ENCODE results near the gene COPG1. TPM values are rescaled to one million over a fixed set of nuclear protein-coding genes. Genes with fewer than 3 reads are reported as not detected.
"Not testable (repeated sequence)": the region's sequence is repeated elsewhere in the genome, so short reads cannot be mapped to it uniquely, and the experiment has no call there.

COPG1 gene
- total RNA-seq, 6 experiments from 2014 or later: 316 to 393 (median 342) TPM

- Mint-ChIP-seq H3K4me3 (no peak overlapping the region), H3K9me3 (no peaks in the 10 kb centered on the region), H3K36me3 (ENCODE audit: low read depth) (peaks cover 58% of the 10 kb centered on the region), H3K4me1 (ENCODE audit: low read depth) (peaks cover 28% of the 10 kb centered on the region), H3K27me3 (ENCODE audit: insufficient read depth) (no peaks in the 10 kb centered on the region; the same call in none of the 2 replicates), H3K27ac (no peak overlapping the region)
- no peak for TF ChIP-seq CTCF (IDR thresholded peaks at IDR 0.05)
- no peak for DNase-seq
These were observed 12.5 kb downstream of the COPG1 start for GRCh38 chr3:129261894-129262293.

GRCh38 chr3:129263161-129263910 is 13.9 kb downstream of the COPG1 start:
- peaks cover 62% of the 10 kb centered on the region for H3K36me3 Mint-ChIP-seq (ENCODE audit: low read depth)
- no peaks in the 10 kb centered on the region; the same call in none of the 2 replicates for H3K27me3 Mint-ChIP-seq (ENCODE audit: insufficient read depth)
- H3K4me1 Mint-ChIP-seq (ENCODE audit: low read depth): peaks cover 28% of the 10 kb centered on the region
- no peak for DNase-seq
- TF ChIP-seq CTCF (IDR thresholded peaks at IDR 0.05): no peak
- H3K27ac Mint-ChIP-seq: peak overlapping the region; percentile 37; the same call in 1 of the 2 replicates
- no peak overlapping the region for H3K4me3 Mint-ChIP-seq
- no peaks in the 10 kb centered on the region for H3K9me3 Mint-ChIP-seq

GRCh38 chr3:129264994-129265393 is 15.6 kb downstream of the COPG1 start:
- not testable (repeated sequence) for H3K27me3 Mint-ChIP-seq (ENCODE audit: insufficient read depth); H3K9me3 Mint-ChIP-seq; DNase-seq; H3K4me3 Mint-ChIP-seq; H3K27ac Mint-ChIP-seq
- H3K36me3 Mint-ChIP-seq (ENCODE audit: low read depth): peaks cover 63% of the 10 kb centered on the region
- H3K4me1 Mint-ChIP-seq (ENCODE audit: low read depth): peaks cover 28% of the 10 kb centered on the region

- Mint-ChIP-seq H3K4me1 (ENCODE audit: low read depth) (peaks cover 24% of the 10 kb centered on the region), H3K9me3 (no peaks in the 10 kb centered on the region), H3K36me3 (ENCODE audit: low read depth) (peaks cover 62% of the 10 kb centered on the region), H3K27me3 (ENCODE audit: insufficient read depth) (no peaks in the 10 kb centered on the region; the same call in none of the 2 replicates), H3K27ac (peak overlapping the region; percentile 26; the same call in 1 of the 2 replicates), H3K4me3 (no peak overlapping the region)
- DNase-seq: no peak
- TF ChIP-seq CTCF (IDR thresholded peaks at IDR 0.05): no peak
These were observed 17.2 kb downstream of the COPG1 start for GRCh38 chr3:129266651-129267050.

DNA sequence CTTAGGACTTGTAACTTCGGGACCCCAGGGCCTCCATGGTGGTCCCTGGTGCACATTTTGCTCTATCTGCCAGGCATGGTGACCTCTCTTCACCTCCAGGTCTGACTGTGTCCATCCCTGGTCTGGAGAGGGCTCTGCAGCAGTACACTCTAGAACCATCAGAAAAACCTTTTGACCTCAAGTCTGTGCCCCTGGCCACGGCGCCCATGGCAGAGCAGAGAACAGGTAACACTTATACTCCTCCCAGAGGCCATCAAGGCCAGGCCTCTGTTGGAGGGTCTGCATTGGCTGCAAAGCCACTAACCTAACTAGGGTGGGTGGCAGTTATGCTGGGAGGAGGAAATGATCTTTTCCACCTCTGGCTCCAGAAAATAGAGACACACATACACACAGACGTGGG is 19.0 kb downstream of the COPG1 start:
- peaks cover 18% of the 10 kb centered on the region for H3K4me1 Mint-ChIP-seq (ENCODE audit: low read depth)
- no peaks in the 10 kb centered on the region for H3K9me3 Mint-ChIP-seq
- H3K36me3 Mint-ChIP-seq (ENCODE audit: low read depth): peaks cover 61% of the 10 kb centered on the region
- H3K27ac Mint-ChIP-seq: no peak overlapping the region
- no peak for DNase-seq
- no peaks in the 10 kb centered on the region; the same call in none of the 2 replicates for H3K27me3 Mint-ChIP-seq (ENCODE audit: insufficient read depth)
- H3K4me3 Mint-ChIP-seq: no peak overlapping the region
- TF ChIP-seq CTCF (IDR thresholded peaks at IDR 0.05): no peak

GRCh38 chr3:129271674-129272073 is 22.3 kb downstream of the COPG1 start:
- no peaks in the 10 kb centered on the region; the same call in 1 of the 2 replicates for H3K27me3 Mint-ChIP-seq (ENCODE audit: insufficient read depth)
- H3K4me1 Mint-ChIP-seq (ENCODE audit: low read depth): no peaks in the 10 kb centered on the region; the same call in 1 of the 2 replicates
- TF ChIP-seq CTCF (IDR thresholded peaks at IDR 0.05): no peak
- DNase-seq: no peak
- H3K4me3 Mint-ChIP-seq: no peak overlapping the region
- H3K27ac Mint-ChIP-seq: no peak overlapping the region
- H3K36me3 Mint-ChIP-seq (ENCODE audit: low read depth): peaks cover 64% of the 10 kb centered on the region
- no peaks in the 10 kb centered on the region for H3K9me3 Mint-ChIP-seq
